SH-SY5Y (cell line): ENCODE results near the gene MYMK.

Experiments used
- GATA2 ChIP-seq: IDR thresholded peaks from 2 replicates; pipeline ENCODE4 v1.6.1; 2011; ENCODE audit warnings: mild to moderate bottlenecking, low read depth, low read length
- GATA3 ChIP-seq: IDR thresholded peaks from 2 replicates; pipeline ENCODE4 v1.6.1; 2011; ENCODE audit warnings: low read depth, mild to moderate bottlenecking, low read length, moderate library complexity

MYMK gene

GRCh38 chr9:133495327-133496293 is 29.1 kb downstream of the MYMK start:
- TF ChIP-seq GATA3 (no peak), GATA2 (no peak)

- no peak for TF ChIP-seq GATA2
- no peak for TF ChIP-seq GATA3
Measured at GRCh38 chr9:133494636-133495326, 30.0 kb downstream of the MYMK start.

- TF ChIP-seq GATA2 (no peak), GATA3 (no peak)
Measured at GRCh38 chr9:133493845-133494540, 30.8 kb downstream of the MYMK start.

- no peak for TF ChIP-seq GATA2
- TF ChIP-seq GATA3 = no peak
Measured at GRCh38 chr9:133493428-133493827, 31.3 kb downstream of the MYMK start.

- TF ChIP-seq GATA3 (no peak), GATA2 (no peak)
Measured at GRCh38 chr9:133492061-133493021, 32.4 kb downstream of the MYMK start.

- TF ChIP-seq GATA2 (no peak), GATA3 (no peak)
Measured at GRCh38 chr9:133491656-133491925, 33.2 kb downstream of the MYMK start.

- TF ChIP-seq GATA2 = no peak
- no peak for TF ChIP-seq GATA3
Measured at GRCh38 chr9:133490865-133491655, 33.7 kb downstream of the MYMK start.

- TF ChIP-seq GATA2 (no peak), GATA3 (no peak)
Measured at GRCh38 chr9:133490201-133490681, 34.5 kb downstream of the MYMK start.

- TF ChIP-seq GATA3 (no peak), GATA2 (no peak)
Measured at GRCh38 chr9:133489253-133490190, 35.2 kb downstream of the MYMK start.

GRCh38 chr9:133488686-133489252 is 36.0 kb downstream of the MYMK start:
- no peak for TF ChIP-seq GATA2
- no peak for TF ChIP-seq GATA3

GRCh38 chr9:133487331-133487725 is 37.4 kb downstream of the MYMK start:
- TF ChIP-seq GATA2 = no peak
- no peak for TF ChIP-seq GATA3
